GM21786 (cell line): ENCODE data around the gene MACROD2.

Experiments
- ATAC-seq: cut with Tn5 transposase; IDR thresholded peaks from one replicate; pipeline ENCODE4 v1.9.1; 2021; ENCODE audit not compliant: unreplicated experiment

Gene MACROD2

GRCh38 chr20:14401479-14402138, 406.3 kb downstream of the MACROD2 start:
- no peak for ATAC-seq

- ATAC-seq, result no peak
Measured at GRCh38 chr20:14404515-14404914, 409.2 kb downstream of the MACROD2 start.

- ATAC-seq, result peak; percentile 67
Measured at GRCh38 chr20:14406495-14406894, 411.2 kb downstream of the MACROD2 start.

- ATAC-seq, result no peak
Measured at GRCh38 chr20:14407336-14407735, 412.0 kb downstream of the MACROD2 start.

DNA sequence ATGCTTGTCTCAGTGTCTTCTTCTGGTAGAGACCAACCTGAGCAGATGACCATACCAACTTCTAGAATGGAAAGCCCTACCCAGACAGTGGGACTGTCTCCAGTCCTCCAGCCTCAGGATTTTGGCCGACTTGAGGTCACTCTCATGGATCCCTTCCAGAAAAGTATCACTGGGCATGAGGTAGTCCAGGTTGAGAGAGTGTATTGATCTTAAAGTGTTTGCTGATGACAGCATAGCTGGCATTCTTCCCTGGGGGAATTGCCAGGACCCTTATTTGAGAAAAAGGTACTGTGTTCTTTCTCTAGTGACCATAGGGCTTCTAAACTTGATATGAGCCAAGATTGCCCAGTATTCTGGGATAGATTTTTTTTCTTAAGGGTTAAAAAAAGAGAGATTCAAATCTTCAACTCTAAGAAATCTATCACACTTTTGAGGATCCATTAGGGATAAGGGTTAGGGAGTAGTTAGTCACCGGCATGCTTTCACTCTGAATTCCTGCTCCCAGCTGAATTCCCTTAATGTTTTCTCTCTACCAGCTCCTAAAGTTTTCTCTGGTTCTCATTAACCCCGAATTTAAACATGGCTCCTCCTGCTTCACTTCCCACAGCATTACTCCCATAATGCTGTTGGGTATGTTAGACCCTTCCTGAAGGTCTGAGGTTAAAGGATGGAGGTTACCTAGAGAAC, 415.7 kb downstream of the MACROD2 start:
- no peak for ATAC-seq

- no peak for ATAC-seq
Measured at GRCh38 chr20:14412065-14412681, 416.9 kb downstream of the MACROD2 start.

DNA sequence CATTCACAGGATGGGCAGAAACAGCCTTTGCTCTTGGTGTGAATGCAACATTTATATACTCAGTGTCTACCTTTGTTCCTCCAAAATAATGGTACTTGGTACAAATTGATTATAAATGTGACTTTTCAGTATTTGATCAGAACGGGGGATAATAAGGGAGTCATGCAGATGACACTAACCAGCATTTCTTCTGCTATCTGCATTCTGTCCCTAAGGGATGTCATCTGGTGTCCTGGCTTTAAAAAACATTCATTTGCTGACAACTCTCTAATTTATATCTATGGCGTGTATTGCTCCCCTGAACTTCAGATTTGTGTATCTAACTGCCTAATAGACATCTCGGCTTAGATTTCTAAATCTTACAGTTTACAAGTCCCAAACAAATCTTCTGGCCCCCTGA, 418.5 kb downstream of the MACROD2 start:
- ATAC-seq, result no peak

DNA sequence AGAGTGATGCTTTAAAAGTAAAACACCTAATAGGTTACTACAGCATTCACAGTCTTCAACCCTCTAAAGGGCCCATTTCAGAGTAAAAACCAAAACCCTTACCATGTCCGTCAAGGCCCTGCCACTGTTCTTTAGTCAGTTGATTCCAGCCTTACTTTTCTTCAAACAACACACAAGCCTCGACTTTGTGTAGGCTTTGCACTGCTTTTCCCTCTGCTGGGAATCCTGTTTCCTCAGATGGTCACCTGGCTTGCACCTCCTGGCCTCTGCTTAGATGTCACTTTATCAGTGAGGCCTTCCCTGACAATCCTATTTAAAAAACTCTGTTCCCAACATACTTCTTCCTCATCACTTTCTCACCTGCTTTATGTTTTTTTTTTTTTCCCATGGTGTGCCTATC, 419.2 kb downstream of the MACROD2 start:
- ATAC-seq, result no peak

DNA sequence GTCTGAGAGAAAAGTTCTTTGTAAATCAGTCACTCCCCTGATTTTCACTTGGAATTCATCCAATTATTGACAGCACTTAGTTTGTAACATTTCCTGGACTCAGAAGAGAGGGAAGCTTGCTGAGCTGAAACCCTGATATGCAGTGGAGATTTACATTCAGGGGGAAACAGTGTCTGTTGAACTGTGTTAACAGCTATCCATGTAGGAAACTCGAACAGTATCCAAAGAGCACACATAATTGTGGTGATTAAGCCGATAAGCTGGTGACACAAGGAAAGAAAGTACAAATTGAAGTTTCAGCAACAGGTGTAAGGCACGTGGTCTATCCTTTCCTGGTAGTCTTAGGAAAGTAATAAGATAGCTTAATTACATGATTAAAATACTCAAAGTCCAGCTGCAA, 420.2 kb downstream of the MACROD2 start:
- ATAC-seq, result no peak

GRCh38 chr20:14418376-14418775, 423.1 kb downstream of the MACROD2 start:
- no peak for ATAC-seq

- no peak for ATAC-seq
Measured at GRCh38 chr20:14422892-14423291, 427.6 kb downstream of the MACROD2 start.

GRCh38 chr20:14431568-14431967, 436.3 kb downstream of the MACROD2 start:
- peak; percentile 71 for ATAC-seq

GRCh38 chr20:14432085-14432484, 436.8 kb downstream of the MACROD2 start:
- no peak for ATAC-seq

DNA sequence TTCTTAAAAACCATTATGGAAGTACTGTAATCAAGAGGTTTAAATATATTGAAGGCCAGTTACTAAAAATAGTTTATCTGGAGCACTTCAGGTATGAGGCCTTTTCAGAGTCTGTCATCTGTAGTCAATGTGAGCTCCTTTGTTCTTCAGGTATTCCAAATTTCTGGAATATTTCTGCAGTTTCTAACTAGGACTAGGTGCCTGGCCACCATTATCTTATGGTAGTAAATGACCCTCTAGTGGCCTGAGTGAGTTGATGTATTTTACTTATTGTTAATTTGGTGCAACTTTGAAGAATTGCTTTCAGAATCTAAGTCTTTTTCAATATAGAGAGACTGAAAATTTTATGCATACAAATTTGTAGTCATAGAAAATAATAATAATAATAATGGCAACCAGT, 437.3 kb downstream of the MACROD2 start:
- no peak for ATAC-seq

DNA sequence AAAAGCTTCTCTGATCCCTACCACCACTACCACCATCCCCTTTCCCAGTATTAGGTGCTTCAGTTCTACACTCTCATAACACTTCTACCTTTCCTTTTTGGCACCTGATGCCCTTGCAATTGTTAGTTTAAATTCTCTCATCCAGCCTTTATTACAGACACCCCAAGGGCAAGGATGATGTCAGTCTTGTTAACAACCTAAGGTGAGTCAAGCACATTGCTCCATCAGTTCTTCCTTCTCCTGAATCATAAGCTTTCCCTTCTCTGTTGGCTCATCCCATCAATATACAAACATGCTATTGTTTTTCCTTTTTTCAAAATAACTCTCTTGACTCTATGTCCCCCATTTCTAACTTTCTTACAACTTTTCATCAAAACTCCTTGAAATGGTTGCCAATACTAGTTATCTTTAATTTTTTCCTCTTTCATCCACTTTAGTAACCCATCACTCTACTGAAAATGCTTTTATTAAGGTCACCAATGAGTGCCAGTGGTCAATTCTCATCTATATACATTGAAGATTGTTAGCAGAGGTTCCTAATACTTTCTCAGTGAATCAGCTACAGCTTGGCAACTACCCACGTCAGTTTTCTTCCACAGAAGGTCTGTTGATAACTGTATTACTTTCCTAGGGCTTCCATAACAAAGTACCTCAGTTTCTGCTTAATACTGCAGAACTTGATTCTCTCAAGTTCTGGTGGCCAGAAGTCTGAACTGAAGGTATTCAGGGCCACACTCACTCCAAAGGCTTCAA, 439.2 kb downstream of the MACROD2 start:
- no peak for ATAC-seq

DNA sequence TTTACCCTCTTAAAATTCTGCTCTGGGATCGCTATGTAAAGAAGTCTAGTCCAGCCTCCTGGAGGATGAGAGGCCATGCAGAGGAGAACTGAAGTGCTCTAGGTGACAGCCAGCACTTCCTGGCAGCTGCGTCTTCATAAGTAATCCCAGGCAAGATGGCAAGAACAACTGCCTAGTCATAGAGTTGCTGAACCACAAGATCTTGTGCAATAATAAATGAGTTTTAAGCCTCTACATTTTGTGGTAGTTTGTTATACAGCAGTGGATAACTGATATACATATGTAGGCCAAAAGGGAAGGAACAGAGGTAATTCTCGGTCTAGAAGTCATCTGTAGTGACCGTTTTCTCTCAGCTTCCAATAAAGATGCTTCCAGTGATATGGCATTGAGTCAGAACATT, 445.9 kb downstream of the MACROD2 start:
- ATAC-seq, result no peak

- ATAC-seq, result no peak
Measured at GRCh38 chr20:14444106-14444505, 448.8 kb downstream of the MACROD2 start.

- no peak for ATAC-seq
Measured at GRCh38 chr20:14445310-14445709, 450.0 kb downstream of the MACROD2 start.

DNA sequence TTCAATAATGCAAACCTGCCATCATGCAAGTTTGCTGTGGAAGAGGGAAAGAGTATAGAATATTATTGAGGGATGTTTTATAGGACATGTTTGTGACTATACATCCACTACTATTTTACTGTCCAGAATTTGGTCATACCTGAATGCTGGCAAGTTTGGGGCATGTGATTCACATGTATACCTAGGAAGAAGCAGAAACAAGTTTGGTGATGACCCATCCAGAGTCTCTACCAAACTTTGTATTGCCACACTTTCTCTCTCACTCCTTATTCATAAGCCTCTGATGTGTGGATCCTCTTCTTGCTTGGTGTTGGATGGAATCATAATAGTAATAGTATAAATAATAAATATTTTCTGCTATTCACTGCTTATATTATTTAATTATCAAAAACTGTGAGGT, 450.6 kb downstream of the MACROD2 start:
- no peak for ATAC-seq

- ATAC-seq, result no peak
Measured at GRCh38 chr20:14446446-14446845, 451.1 kb downstream of the MACROD2 start.

DNA sequence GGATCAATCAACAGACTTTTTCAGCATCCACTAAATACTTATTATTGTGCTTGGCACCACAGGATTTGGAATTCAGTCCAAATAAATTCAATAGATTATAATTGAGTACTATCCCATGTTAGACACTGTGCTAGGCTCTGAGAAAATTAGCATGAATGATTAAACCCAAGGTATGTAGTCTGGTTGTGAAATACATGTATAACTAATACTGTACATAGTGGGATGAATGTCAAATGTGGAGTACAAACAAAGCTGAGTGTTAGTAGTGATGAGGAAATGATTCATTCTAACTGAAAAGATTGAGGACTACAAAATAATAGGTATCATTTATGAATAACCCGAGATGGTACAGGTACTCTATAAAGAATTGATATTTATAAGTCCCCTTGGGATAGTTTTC, 454.0 kb downstream of the MACROD2 start:
- no peak for ATAC-seq

- ATAC-seq, result no peak
Measured at GRCh38 chr20:14450256-14450655, 454.9 kb downstream of the MACROD2 start.
